Stimulated activated CD8-positive, alpha-beta memory T cell treated with anti-CD3 and anti-CD28 coated beads, Interleukin-15, amount 100 ng/mL, for 4 hours (primary cell): Measurements from ENCODE around the gene FCF1.

ENCODE experiments used
- DNase-seq, 2 donors: peaks; one replicate each; pipeline ENCODE4 v3.0.0-alpha.2; 2020; ENCODE audit warnings: low read depth in 2 of 2

FCF1 gene

GRCh38 chr14:74763803-74764531 lies 51.0 kb downstream of the FCF1 start:
- peak in 1 of 2 donors; percentile 2 for DNase-seq

GRCh38 chr14:74765721-74766120 lies 52.8 kb downstream of the FCF1 start:
- DNase-seq = no peak

DNA sequence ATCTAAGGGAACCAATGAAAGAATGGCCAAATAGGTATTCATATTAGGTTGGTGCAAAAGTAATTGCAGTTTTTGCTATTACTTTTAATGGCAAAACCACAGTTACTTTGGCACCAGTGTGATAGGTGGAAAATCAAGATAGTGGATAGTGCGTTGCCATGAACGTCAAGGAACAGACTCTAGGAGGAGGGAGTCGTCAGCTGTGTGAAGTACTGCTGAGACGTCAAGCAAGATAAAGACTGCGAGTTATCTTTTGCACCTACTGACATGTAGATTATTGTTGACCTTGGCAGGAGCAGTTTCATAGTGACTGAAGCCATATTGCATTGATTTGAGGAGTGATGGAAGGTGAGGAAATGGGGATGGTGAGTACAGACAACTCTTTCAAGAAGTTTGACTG lies 58.5 kb downstream of the FCF1 start:
- no peak for DNase-seq

DNA sequence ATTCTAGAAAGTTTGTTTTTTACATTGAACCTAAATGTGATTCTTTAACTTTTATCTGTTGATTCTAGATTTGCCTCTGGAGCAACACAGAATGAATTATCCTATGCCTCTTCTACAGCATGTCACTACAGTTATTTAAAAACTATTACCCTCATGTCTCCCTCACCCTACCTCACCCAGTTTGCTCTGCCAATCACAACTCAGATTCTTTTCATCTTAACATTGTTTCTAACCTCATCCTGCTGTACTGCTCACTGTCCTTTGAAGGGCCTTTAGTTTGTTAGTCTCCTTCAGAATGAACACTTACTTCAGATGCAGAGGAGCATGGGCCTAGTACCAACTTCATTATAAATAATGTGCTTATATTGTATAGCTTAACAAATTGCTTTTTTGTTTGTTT lies 71.7 kb downstream of the FCF1 start:
- DNase-seq = no peak

GRCh38 chr14:74785056-74785613 lies 72.2 kb downstream of the FCF1 start:
- DNase-seq = no peak

- DNase-seq = no peak
Observed at GRCh38 chr14:74786796-74787315, 73.9 kb downstream of the FCF1 start.
